Measurements from ENCODE around the gene ELP5.

DNA sequence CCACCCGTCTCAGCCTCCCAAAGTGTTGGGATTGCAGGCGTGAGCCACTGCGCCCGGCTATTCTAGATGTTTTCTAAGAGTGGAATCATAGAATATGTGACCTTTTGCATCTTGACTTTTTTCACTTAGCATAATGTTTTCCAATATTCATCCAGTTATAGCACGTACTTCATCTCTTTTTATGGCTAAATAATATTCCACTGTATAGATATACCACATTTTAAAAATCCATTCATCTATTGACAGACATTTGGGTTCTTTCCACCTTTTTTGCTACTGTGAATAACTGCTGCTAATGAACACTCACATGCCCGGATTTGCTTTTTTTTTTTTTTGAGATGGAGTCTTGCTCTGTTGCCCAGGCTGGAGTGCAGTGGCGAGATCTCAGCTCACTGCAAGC lies 52.2 kb downstream of the ELP5 start:
- TF ChIP-seq, protein P1, sequence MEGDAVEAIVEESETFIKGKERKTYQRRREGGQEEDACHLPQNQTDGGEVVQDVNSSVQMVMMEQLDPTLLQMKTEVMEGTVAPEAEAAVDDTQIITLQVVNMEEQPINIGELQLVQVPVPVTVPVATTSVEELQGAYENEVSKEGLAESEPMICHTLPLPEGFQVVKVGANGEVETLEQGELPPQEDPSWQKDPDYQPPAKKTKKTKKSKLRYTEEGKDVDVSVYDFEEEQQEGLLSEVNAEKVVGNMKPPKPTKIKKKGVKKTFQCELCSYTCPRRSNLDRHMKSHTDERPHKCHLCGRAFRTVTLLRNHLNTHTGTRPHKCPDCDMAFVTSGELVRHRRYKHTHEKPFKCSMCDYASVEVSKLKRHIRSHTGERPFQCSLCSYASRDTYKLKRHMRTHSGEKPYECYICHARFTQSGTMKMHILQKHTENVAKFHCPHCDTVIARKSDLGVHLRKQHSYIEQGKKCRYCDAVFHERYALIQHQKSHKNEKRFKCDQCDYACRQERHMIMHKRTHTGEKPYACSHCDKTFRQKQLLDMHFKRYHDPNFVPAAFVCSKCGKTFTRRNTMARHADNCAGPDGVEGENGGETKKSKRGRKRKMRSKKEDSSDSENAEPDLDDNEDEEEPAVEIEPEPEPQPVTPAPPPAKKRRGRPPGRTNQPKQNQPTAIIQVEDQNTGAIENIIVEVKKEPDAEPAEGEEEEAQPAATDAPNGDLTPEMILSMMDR (IDR thresholded peaks at IDR 0.05): no peak
- TF ChIP-seq POLR2A (IDR thresholded peaks at IDR 0.05): no peak

Data from body of pancreas (tissue), 4 donors.